ENCODE data around the gene CPE. TPM values are rescaled to one million over a fixed set of nuclear protein-coding genes. Genes with fewer than 3 reads are reported as not detected.
A peak's percentile ranks its signal among the peaks of the same experiment; 100 is the strongest.

Gene CPE
- polyA plus RNA-seq, 3 donors from 2014 or later = not detected

DNA sequence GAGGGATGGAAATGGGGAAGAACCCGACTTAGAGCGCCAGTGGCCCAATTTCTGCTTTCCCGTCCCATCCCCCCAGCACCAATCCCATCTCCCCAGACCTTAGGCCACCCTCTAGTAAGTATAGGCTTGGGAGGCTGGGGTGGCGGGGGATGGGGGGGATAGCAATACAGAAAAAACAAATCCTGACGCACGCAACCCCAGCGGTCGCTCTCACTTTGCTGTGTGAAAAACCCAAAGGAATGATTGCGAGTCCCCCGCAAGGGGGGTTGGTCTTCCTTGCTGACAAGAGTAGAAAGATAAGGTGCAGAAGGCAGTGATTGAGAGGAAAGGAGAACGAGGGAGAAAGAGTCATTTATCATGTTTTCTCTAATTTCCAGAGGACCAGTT, 863 bp downstream of the CPE start:
- H3K9me3 Mint-ChIP-seq = peaks cover 0 to 6% (median 0%) of the 10 kb centered on the region in 6 donors
- H3K27me3 Mint-ChIP-seq (ENCODE audit: low read depth in 3 of 3) = peaks cover 5 to 29% (median 16%) of the 10 kb centered on the region in 3 donors

DNA sequence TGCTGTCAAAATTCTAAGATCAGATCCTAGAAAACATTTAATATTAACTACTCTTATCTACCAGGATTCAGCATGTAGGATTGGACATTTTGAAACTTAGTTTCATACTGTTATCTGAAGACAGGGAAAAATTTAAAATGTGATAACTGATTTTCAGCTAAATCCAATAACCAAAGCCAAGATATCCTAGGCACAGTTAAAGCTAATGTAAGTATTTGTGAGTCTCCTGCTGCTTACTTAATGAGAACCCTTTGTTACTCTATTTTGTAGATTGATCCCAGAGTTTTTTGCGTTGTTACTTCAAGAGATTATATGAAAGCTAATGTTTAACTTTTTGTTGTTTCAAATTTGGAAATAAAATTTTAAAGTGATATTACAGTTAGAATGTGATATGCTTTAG, 2.0 kb downstream of the CPE start:
- Mint-ChIP-seq H3K4me1 (peaks cover 0 to 5% of the 10 kb centered on the region in 2 donors), H3K27me3 (ENCODE audit: low read depth in 3 of 3) (peaks cover 0 to 26% (median 15%) of the 10 kb centered on the region in 3 donors), H3K27ac (no peak overlapping the region), H3K36me3 (no peaks in the 10 kb centered on the region), H3K4me3 (no peak overlapping the region), H3K9me3 (peaks cover 0 to 6% (median 0%) of the 10 kb centered on the region in 6 donors)
- no peak for DNase-seq

More for the DNA sequence above, 863 bp downstream of the CPE start:
- Mint-ChIP-seq H3K27ac (no peak overlapping the region), H3K4me1 (peaks cover 0 to 5% of the 10 kb centered on the region in 2 donors), H3K4me3 (peak overlapping the region in 1 of 5 donors; percentile 21), H3K36me3 (no peaks in the 10 kb centered on the region)
- no peak for DNase-seq

DNA sequence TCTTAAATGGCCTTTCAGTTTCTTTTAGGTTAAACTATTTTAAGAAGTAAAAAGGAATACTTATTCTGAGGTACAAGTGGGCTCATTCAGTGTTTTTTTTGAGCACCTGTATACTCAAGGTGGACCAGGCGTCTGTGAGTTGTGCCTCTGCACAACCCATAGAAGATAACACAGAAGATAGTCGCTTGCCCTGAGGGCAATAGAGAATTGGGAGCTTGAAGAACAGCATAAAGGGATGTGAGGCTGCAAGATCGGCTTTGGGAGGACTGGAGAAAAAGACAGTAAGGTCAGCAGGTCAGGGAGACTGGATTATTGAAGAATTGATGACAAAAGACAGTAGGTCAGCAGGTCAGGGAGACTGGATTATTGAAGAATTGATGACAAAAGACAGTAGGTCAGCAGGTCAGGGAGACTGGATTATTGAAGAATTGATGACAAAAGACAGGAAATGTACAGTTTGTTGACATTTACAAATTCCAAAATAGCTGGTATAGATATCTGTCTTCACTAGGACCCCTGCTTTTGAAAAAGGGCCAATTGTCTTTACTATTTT, 3.1 kb downstream of the CPE start:
- no peaks in the 10 kb centered on the region for H3K36me3 Mint-ChIP-seq
- no peak overlapping the region for H3K4me3 Mint-ChIP-seq
- peaks cover 0 to 6% (median 0%) of the 10 kb centered on the region in 6 donors for H3K9me3 Mint-ChIP-seq
- no peak overlapping the region for H3K27ac Mint-ChIP-seq
- peaks cover 3 to 21% (median 15%) of the 10 kb centered on the region in 3 donors for H3K27me3 Mint-ChIP-seq (ENCODE audit: low read depth in 3 of 3)
- peaks cover 0 to 5% of the 10 kb centered on the region in 2 donors for H3K4me1 Mint-ChIP-seq
- DNase-seq = no peak

DNA sequence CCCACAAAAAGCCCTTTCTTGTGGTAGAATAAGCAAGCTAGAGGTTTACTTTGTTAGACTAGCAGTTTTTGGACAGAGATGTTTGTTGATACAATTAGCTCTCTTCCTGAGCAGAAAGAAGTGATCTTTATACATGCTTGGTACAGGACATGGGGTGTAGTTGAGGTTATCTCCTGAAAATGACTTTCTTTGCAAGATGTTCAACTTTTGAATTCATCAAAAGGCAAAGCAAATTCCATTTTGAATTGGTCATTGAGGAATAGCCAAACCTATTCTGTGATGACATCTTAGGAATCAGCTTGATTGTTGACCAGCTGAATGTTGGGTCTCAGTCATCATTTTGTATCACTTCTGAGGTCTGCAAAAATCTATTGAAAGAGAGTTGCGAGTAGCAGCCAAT, 3.8 kb downstream of the CPE start:
- H3K4me1 Mint-ChIP-seq = peaks cover 0 to 5% of the 10 kb centered on the region in 2 donors
- H3K27ac Mint-ChIP-seq = no peak overlapping the region
- DNase-seq = no peak
- H3K27me3 Mint-ChIP-seq (ENCODE audit: low read depth in 3 of 3) = peaks cover 3 to 15% (median 15%) of the 10 kb centered on the region in 3 donors
- peaks cover 0 to 6% (median 0%) of the 10 kb centered on the region in 6 donors for H3K9me3 Mint-ChIP-seq
- no peak overlapping the region for H3K4me3 Mint-ChIP-seq
- no peaks in the 10 kb centered on the region for H3K36me3 Mint-ChIP-seq

DNA sequence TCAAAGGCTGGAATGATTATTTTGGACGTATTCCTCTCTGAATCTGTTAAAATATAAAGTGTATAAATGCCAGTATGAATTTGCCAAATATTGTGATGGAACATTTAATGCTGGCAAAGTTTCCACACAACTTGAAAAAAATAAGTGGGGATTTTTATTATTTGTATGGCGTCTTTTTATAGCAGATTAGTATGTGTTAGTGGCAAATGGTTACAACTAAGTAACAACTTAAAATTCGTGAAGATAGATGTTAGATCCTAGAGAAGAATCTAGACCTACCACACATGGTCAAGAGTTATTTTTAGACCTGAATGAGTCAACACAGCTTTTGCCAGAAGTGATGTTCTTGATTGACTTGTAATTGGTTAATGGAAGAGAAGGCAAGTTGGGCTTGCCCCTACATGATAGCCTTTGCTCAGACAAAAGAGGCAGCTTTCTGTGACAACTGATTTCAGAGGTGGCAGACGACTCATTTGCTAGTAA, 4.8 kb downstream of the CPE start:
- no peak for DNase-seq
- H3K27me3 Mint-ChIP-seq (ENCODE audit: low read depth in 3 of 3) = peaks cover 3 to 15% (median 13%) of the 10 kb centered on the region in 3 donors
- H3K27ac Mint-ChIP-seq = no peak overlapping the region
- no peaks in the 10 kb centered on the region for H3K36me3 Mint-ChIP-seq
- peaks cover 0 to 6% (median 0%) of the 10 kb centered on the region in 6 donors for H3K9me3 Mint-ChIP-seq
- H3K4me3 Mint-ChIP-seq = no peak overlapping the region
- peaks cover 0 to 5% of the 10 kb centered on the region in 2 donors for H3K4me1 Mint-ChIP-seq

DNA sequence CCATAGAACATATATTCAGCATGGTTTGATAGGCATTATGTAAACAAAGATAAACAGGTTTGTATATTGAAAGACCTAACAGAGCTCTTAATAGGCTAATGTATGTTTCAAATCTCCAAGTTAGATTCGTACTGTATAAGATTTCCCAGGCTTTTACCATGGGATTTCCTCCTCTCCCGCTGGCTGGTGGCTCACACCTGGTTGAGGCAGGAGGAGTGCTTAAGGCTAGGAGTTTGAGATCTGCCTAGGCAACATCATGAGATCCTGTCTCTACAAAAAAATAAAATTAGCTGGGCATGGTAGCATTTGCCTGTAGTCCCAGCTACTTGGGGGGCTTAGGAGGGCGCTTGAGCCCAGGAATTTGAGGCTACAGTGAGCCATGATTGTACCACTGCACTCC, 5.4 kb downstream of the CPE start:
- Mint-ChIP-seq H3K9me3 (peaks cover 0 to 6% (median 0%) of the 10 kb centered on the region in 6 donors), H3K4me3 (no peak overlapping the region), H3K27ac (no peak overlapping the region), H3K4me1 (peaks cover 0 to 2% of the 10 kb centered on the region in 2 donors), H3K27me3 (ENCODE audit: low read depth in 3 of 3) (peaks cover 3 to 15% (median 13%) of the 10 kb centered on the region in 3 donors), H3K36me3 (no peaks in the 10 kb centered on the region)
- DNase-seq = no peak

DNA sequence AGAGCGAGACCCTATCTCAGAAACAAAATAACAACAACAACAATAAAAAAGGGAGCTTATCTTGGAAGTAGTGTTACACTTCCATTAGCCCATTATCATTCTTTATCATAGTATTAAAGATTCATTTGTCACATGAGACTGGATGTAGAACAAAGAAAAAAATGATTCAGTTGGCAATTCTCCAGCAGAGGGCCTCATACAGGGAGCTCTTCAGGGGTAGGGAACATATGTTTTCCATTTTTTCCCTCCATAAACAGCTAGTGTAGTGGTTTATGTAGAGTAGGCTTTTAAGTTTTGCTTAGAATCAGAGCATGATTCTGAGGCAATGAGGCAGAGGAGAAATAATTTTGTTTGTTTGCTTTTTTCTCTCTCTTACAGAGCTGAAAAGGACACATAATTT, 5.8 kb downstream of the CPE start:
- Mint-ChIP-seq H3K27me3 (ENCODE audit: low read depth in 3 of 3) (peaks cover 3 to 15% (median 13%) of the 10 kb centered on the region in 3 donors), H3K4me1 (peaks cover 0 to 2% of the 10 kb centered on the region in 2 donors), H3K27ac (no peak overlapping the region), H3K36me3 (no peaks in the 10 kb centered on the region), H3K9me3 (peaks cover 0 to 6% (median 0%) of the 10 kb centered on the region in 6 donors), H3K4me3 (no peak overlapping the region)
- DNase-seq = no peak

DNA sequence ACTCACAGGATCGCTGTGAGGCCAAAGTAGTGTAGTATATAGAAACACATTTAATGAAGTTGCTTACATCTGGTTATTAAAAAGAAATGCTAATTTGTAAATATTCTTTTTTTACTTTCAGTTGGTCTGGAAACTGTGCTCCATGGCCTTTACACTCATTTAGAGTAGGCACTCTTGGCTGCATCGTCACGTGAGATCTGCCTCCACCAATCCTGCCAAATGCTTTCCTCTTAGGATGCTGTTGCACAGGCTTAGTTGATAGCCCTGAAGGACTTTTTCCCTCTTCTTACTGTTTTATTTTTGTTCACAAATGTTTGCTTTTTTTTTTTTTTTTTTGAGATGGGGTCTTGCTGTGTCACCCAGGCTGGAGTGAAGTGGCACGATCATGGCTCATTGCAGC, 6.3 kb downstream of the CPE start:
- Mint-ChIP-seq H3K27me3 (ENCODE audit: low read depth in 3 of 3) (peaks cover 3 to 10% (median 8%) of the 10 kb centered on the region in 3 donors), H3K36me3 (no peaks in the 10 kb centered on the region), H3K4me3 (no peak overlapping the region), H3K4me1 (no peaks in the 10 kb centered on the region), H3K9me3 (peaks cover 0 to 4% (median 0%) of the 10 kb centered on the region in 6 donors), H3K27ac (no peak overlapping the region)
- no peak for DNase-seq

DNA sequence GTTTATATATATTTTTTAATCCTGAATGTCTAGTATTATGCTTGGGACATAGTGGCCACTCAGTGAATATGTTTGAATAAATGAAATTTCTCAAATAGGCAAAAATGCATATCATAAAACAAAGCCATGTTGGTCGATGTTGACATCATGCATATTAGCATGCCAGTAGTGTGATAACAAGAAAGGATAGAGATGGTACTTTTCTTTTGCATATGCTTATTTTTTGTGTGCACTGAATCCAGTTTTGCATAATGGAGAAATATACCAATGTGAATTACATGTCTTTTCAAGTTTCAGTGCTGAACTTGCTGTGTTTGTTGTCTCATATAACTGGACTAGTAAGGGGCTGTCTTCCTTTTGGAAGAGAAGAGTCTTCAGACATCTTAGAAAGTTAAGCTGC, 7.5 kb downstream of the CPE start:
- H3K4me3 Mint-ChIP-seq = no peak overlapping the region
- H3K36me3 Mint-ChIP-seq = no peaks in the 10 kb centered on the region
- peaks cover 0 to 4% (median 0%) of the 10 kb centered on the region in 6 donors for H3K9me3 Mint-ChIP-seq
- no peak overlapping the region for H3K27ac Mint-ChIP-seq
- DNase-seq = no peak
- peaks cover 3 to 4% (median 4%) of the 10 kb centered on the region in 3 donors for H3K27me3 Mint-ChIP-seq (ENCODE audit: low read depth in 3 of 3)
- H3K4me1 Mint-ChIP-seq = no peaks in the 10 kb centered on the region

DNA sequence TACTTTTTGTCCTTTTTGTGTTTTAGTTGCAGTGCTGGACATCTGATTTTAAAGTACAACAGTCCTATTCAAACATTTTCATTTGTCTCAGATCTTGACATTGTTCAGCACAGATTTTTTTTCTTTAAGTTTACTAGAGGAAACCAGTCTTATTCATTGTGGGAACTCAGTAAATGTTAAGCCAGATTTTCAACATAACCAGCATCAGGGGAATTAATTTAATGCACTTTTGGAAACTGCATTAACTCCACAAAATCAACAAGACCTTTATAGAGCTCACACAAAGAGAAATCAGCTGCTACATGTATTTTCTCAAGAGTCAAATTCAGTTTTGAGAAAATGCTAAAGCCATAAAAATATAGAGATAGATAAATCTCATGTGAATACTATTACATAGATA, 9.9 kb downstream of the CPE start:
- no peaks in the 10 kb centered on the region for H3K9me3 Mint-ChIP-seq
- H3K27me3 Mint-ChIP-seq (ENCODE audit: low read depth in 3 of 3) = peaks cover 3 to 8% (median 6%) of the 10 kb centered on the region in 3 donors
- H3K4me3 Mint-ChIP-seq = no peak overlapping the region
- H3K4me1 Mint-ChIP-seq = no peaks in the 10 kb centered on the region
- no peak overlapping the region for H3K27ac Mint-ChIP-seq
- DNase-seq = no peak
- H3K36me3 Mint-ChIP-seq = no peaks in the 10 kb centered on the region

DNA sequence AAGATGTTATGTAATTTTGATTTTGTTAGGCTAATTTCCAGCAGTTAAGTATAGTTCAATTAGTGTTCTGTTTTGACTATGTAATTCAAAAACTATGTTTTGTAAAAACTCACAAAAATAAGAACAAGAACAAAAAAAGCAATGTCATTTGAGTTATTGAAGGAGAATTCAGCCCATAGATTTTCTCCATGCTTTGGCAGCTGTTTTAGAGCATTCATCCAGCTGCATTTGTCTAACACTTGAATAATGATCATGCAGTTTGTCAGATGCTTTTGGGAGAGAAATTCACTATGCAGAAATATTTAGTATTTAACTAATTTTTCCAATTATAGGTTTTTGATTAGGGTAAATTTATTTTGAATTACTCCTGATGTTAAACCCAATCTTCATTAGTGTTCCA, 14.2 kb downstream of the CPE start:
- Mint-ChIP-seq H3K36me3 (no peaks in the 10 kb centered on the region), H3K4me3 (no peak overlapping the region), H3K27me3 (ENCODE audit: low read depth in 3 of 3) (peaks cover 2 to 8% (median 2%) of the 10 kb centered on the region in 3 donors), H3K9me3 (no peaks in the 10 kb centered on the region), H3K4me1 (no peaks in the 10 kb centered on the region), H3K27ac (no peak overlapping the region)
- DNase-seq = no peak

DNA sequence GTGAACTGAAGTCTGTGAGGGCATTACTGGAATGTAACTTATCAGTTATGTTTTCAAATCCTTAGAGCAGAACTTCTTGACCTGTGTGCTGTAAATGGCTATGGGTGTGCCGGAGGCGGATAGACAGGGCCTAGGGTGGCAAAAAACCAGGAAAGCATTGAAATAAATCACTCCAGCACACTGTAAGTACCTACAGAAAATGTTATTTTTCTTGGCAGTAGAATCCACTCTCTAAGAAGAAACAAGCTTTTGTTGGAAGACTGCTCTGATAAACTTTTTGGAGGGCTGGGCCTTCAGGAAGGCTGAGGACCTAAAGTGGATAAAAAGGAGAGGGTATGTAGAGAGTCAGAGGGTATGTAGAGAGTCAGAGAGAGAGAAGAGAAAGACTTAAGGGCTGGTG, 14.9 kb downstream of the CPE start:
- no peak overlapping the region for H3K4me3 Mint-ChIP-seq
- H3K9me3 Mint-ChIP-seq = no peaks in the 10 kb centered on the region
- no peaks in the 10 kb centered on the region for H3K4me1 Mint-ChIP-seq
- DNase-seq = no peak
- H3K27me3 Mint-ChIP-seq (ENCODE audit: low read depth in 3 of 3) = peaks cover 2 to 7% (median 2%) of the 10 kb centered on the region in 3 donors
- no peak overlapping the region for H3K27ac Mint-ChIP-seq
- no peaks in the 10 kb centered on the region for H3K36me3 Mint-ChIP-seq

DNA sequence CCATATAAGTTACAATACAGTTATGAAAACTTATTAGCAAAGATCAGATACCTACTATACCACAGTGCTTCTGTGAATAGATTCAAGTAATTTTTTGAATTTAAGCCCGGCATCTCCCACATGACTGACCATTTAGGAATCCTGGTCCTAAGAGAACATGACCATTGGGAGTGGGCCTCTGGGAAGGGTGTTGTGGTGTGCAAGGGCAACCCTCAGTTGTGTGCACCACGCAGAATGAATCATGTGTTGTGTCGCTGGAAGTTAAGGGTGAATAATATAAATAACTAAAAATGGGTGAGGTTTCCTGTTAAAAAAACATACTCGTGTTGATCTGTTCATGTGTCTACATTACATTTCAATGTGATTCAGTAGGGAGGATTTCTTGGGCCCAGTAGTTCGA, 15.5 kb downstream of the CPE start:
- DNase-seq = no peak
- peaks cover 2 to 7% (median 2%) of the 10 kb centered on the region in 3 donors for H3K27me3 Mint-ChIP-seq (ENCODE audit: low read depth in 3 of 3)
- H3K27ac Mint-ChIP-seq = no peak overlapping the region
- no peaks in the 10 kb centered on the region for H3K9me3 Mint-ChIP-seq
- H3K36me3 Mint-ChIP-seq = no peaks in the 10 kb centered on the region
- no peaks in the 10 kb centered on the region for H3K4me1 Mint-ChIP-seq
- no peak overlapping the region for H3K4me3 Mint-ChIP-seq

DNA sequence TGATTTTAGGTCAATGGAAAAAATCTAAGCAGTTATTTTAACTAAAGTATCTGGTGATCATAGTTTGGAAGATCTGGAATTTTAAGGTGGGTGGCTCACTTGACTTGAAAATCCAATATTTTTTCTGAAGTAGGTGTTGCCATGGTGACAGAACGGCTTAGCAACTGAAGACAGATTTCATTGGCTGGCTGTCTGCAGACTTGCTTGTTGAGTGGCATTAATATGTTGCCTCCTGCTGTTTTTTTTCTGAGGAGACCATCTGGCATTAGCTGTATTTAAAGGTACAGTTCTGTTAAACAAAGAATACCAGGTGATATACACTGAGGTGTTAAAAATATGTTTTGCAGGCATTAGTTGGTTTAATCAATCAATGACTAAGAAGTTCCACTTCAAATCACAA, 19.8 kb downstream of the CPE start:
- H3K27me3 Mint-ChIP-seq (ENCODE audit: low read depth in 3 of 3) = peaks cover 2 to 10% (median 3%) of the 10 kb centered on the region in 3 donors
- H3K4me3 Mint-ChIP-seq = no peak overlapping the region
- H3K36me3 Mint-ChIP-seq = no peaks in the 10 kb centered on the region
- H3K4me1 Mint-ChIP-seq = no peaks in the 10 kb centered on the region
- H3K9me3 Mint-ChIP-seq = no peaks in the 10 kb centered on the region
- no peak for DNase-seq
- no peak overlapping the region for H3K27ac Mint-ChIP-seq

DNA sequence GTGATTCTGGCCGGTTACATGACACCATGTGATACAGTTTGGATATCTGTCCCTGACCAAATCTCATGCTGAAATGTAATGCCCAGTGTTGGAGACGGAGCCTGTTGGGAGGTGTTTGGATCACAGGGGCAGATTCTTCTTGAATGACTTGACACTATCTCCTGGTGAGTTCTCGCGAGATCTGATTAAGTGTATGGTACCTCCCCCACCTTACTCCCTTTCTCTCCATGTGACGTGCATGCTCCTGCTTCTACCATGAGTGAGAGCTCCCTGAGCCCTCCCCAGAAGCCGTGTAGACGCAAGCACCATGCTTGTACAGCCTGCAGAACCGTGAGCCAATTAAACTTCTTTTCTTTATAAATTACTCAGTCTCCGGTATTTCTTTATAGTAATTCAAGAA, 23.6 kb downstream of the CPE start:
- H3K4me3 Mint-ChIP-seq = no peak overlapping the region
- peaks cover 3 to 5% (median 3%) of the 10 kb centered on the region in 3 donors for H3K27me3 Mint-ChIP-seq (ENCODE audit: low read depth in 3 of 3)
- no peak overlapping the region for H3K27ac Mint-ChIP-seq
- no peaks in the 10 kb centered on the region for H3K9me3 Mint-ChIP-seq
- H3K4me1 Mint-ChIP-seq = no peaks in the 10 kb centered on the region
- no peak for DNase-seq
- no peaks in the 10 kb centered on the region for H3K36me3 Mint-ChIP-seq

Measured in immature natural killer cell (primary cell).